Measurements from ENCODE around the gene IRF8.

DNA sequence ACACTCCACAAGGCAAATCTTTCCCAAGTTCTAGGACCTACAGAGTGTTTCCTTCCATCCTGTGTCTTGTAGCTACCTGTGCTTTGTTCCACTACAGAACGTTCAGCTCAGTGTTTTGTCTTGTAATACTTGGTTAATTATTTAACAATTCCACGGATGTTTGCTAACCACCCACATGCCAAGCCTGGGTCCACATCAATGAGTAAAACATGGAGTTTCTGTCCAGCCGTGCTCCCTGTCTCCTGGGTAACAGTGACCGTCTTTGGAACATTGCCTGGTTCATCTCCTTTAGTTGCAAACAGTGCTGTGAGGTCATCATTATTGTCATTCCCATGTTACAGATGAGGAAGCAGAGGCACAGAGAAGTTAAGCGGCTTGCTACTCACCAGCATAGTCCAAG lies 41.3 kb downstream of the IRF8 start:
- TF ChIP-seq, protein P1, sequence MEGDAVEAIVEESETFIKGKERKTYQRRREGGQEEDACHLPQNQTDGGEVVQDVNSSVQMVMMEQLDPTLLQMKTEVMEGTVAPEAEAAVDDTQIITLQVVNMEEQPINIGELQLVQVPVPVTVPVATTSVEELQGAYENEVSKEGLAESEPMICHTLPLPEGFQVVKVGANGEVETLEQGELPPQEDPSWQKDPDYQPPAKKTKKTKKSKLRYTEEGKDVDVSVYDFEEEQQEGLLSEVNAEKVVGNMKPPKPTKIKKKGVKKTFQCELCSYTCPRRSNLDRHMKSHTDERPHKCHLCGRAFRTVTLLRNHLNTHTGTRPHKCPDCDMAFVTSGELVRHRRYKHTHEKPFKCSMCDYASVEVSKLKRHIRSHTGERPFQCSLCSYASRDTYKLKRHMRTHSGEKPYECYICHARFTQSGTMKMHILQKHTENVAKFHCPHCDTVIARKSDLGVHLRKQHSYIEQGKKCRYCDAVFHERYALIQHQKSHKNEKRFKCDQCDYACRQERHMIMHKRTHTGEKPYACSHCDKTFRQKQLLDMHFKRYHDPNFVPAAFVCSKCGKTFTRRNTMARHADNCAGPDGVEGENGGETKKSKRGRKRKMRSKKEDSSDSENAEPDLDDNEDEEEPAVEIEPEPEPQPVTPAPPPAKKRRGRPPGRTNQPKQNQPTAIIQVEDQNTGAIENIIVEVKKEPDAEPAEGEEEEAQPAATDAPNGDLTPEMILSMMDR (IDR thresholded peaks at IDR 0.05; ENCODE audit: insufficient read depth, low read depth, low read length), result no peak
- TF ChIP-seq EZH2 (IDR thresholded peaks at IDR 0.05; ENCODE audit: insufficient read depth, low read length), result no peak

All from astrocyte (in vitro differentiated cells and primary cell).